ENCODE results near the gene UNK.

The UNK gene

GRCh38 chr17:75830164-75831031 lies 45.8 kb downstream of the UNK start:
- TF ChIP-seq, protein P1, sequence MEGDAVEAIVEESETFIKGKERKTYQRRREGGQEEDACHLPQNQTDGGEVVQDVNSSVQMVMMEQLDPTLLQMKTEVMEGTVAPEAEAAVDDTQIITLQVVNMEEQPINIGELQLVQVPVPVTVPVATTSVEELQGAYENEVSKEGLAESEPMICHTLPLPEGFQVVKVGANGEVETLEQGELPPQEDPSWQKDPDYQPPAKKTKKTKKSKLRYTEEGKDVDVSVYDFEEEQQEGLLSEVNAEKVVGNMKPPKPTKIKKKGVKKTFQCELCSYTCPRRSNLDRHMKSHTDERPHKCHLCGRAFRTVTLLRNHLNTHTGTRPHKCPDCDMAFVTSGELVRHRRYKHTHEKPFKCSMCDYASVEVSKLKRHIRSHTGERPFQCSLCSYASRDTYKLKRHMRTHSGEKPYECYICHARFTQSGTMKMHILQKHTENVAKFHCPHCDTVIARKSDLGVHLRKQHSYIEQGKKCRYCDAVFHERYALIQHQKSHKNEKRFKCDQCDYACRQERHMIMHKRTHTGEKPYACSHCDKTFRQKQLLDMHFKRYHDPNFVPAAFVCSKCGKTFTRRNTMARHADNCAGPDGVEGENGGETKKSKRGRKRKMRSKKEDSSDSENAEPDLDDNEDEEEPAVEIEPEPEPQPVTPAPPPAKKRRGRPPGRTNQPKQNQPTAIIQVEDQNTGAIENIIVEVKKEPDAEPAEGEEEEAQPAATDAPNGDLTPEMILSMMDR (IDR thresholded peaks at IDR 0.05; ENCODE audit: low read depth, low read length, missing control alignments) = peak; percentile 75
- no peak overlapping the region for H3K4me3 ChIP-seq (ENCODE audit: low read depth, low read length)
- DNase-seq (ENCODE audit: low read depth) = no peak

- H3K4me3 ChIP-seq (ENCODE audit: low read depth, low read length) = no peak overlapping the region
- TF ChIP-seq, protein P1 (IDR thresholded peaks at IDR 0.05; ENCODE audit: low read depth, low read length, missing control alignments) = no peak
- DNase-seq (ENCODE audit: low read depth) = no peak
Measured at GRCh38 chr17:75831032-75831571, 46.5 kb downstream of the UNK start.

DNA sequence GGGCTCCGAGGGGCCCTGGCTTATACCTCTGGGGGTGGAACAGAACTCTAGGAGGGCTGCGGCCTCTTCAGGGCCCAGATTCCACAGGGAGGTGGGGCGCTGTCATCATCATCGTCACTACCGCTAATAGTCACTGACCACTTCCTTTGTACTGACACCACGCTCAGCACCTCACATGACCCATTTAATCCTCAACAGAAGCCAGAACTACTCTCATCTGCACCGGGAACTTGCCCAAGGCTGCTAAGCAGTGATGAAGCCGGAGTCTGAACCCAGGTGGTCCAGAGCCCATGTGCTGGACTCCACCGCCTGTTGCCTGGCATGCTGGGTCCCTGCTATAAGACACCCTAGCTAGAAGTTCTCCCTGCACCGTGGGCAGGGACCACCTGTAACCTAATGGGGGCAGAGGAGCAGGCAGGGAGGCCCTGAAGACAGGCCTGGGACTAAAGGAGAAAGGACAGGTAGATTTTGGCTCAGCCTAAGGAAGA lies 47.6 kb downstream of the UNK start:
- TF ChIP-seq, protein P1 (IDR thresholded peaks at IDR 0.05; ENCODE audit: low read depth, low read length, missing control alignments) = no peak
- H3K4me3 ChIP-seq (ENCODE audit: low read depth, low read length) = no peak overlapping the region
- no peak for DNase-seq (ENCODE audit: low read depth)

DNA sequence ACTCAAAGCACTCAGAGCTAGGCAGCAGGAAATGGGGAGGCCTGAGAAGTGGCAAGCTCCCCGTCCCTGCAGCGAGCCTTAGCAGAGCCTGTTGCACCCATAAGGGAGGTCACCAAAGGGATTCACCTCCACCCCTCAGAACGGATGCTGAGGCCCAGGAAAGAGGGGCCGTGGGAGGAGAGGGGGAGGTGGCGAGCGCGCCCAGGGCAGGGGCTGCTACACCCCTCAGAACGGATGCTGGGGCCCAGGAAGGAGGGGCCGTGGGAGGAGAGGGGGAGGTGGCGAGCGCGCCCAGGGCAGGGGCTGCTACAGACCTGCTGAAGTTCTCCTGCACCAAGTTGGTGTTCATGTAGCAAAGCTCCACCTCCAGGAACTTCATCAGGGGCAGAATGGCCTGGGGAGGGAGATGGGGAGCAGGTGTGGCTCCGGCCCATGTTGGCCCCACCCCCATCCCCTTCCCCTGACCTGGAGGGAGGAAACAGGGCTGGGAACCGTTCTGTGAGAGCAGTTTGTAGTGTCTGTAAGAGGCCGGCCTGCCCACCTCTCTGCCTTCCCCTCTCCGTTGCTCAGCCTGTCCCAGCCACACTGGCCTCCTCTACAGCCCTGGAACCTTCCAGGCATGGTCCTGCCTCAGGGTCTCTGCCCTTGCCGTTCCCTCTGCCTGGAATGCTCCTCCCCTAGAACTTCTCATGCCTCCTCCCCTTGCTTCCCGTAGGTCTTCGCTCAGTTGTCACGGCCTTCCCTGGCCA lies 48.2 kb downstream of the UNK start:
- no peak overlapping the region for H3K4me3 ChIP-seq (ENCODE audit: low read depth, low read length)
- TF ChIP-seq, protein P1 (IDR thresholded peaks at IDR 0.05; ENCODE audit: low read depth, low read length, missing control alignments) = no peak
- no peak for DNase-seq (ENCODE audit: low read depth)

DNA sequence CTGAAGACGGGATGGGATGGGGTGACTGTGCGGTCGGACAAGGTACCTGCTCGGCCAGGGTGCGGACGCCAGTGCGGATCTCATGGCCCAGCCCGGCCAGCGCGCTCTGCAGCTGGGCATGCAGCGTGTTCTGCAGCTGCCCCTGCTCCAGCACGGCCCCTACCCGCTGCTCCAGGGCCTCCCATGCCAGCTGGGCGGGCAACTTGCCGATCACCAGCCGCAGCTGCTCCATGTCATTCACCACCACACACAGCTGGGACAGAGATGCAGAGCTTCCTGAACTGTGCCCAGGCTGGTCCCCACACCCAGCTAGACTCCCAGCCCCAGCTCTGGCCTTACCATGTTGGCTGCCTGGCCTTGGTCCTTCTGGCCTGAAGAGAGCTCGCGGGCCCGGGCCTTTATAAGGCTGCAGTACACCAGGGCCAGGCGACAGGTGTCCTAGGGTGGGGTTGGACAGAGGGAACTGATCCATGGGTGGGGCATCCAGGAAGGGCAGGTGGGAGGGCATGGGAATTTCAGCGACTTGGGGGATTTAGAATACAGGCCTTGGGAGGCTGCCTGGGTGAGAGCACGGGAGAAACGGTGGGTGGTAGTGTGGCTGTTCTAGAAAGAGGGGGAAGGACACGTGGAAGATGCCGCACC lies 49.8 kb downstream of the UNK start:
- DNase-seq (ENCODE audit: low read depth) = no peak
- TF ChIP-seq, protein P1 (IDR thresholded peaks at IDR 0.05; ENCODE audit: low read depth, low read length, missing control alignments) = no peak
- no peak overlapping the region for H3K4me3 ChIP-seq (ENCODE audit: low read depth, low read length)

DNA sequence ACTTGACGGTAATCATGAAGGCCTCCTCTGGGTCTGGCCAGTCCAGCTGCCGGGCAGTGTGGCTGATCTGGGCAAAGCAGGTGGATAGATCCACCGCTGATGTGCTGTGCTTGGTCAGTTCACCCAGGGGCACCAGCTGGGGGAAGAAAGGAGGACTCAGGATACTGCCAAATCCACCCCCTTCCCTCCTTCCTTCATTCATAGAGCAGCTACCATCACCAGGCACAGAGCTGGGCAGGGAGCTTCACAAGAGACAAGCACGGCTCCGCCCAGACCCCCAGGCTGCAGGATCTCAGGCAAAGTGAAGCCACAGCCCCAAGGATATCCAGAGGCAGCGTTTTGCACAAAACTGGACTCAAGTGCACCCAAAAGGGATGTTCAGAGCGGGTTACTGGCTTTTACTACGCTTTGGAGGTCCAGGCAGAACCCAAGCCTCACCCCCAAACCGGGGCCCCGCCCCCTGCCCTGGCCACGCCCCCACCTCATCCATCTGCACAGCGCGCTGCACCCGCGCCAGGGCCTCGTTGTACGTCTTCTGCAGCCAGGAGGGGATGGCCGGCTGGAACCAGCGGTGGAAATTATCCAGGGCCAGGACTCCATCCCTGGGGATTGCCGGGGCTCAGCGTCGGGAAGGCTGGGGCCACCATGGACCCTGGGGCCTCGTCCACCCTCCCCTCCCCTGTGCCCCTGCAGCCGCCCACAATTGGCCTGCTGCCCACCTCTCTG lies 50.5 kb downstream of the UNK start:
- no peak overlapping the region for H3K4me3 ChIP-seq (ENCODE audit: low read depth, low read length)
- TF ChIP-seq, protein P1 (IDR thresholded peaks at IDR 0.05; ENCODE audit: low read depth, low read length, missing control alignments) = no peak
- DNase-seq (ENCODE audit: low read depth) = no peak

Measured in GM12864 (cell line).